Measurements from ENCODE around the gene PHTF1.

Gene PHTF1

GRCh38 chr1:113779542-113779941 lies 20.3 kb upstream of the PHTF1 start:
- TF ChIP-seq FOXP2 (optimal IDR thresholded peaks at IDR 0.05; ENCODE audit: borderline replicate concordance, extremely low read depth, extremely low read length, insufficient read depth) (no peak), POLR2AphosphoS5 (IDR thresholded peaks at IDR 0.05; ENCODE audit: low read depth, low read length) (no peak), SIN3A (IDR thresholded peaks at IDR 0.05; ENCODE audit: borderline replicate concordance, insufficient read depth, low read length) (no peak), TAF1 (IDR thresholded peaks at IDR 0.05; ENCODE audit: borderline replicate concordance, insufficient read depth, low read length) (no peak), REST (IDR thresholded peaks at IDR 0.05; ENCODE audit: insufficient read depth in 1 of 2, low read depth in 2 of 2, low read length in 2 of 2) (no peak)

- no peak for TF ChIP-seq TAF1 (IDR thresholded peaks at IDR 0.05; ENCODE audit: borderline replicate concordance, insufficient read depth, low read length)
- TF ChIP-seq POLR2AphosphoS5 (IDR thresholded peaks at IDR 0.05; ENCODE audit: low read depth, low read length) = no peak
- no peak for TF ChIP-seq REST (IDR thresholded peaks at IDR 0.05; ENCODE audit: insufficient read depth in 1 of 2, low read depth in 2 of 2, low read length in 2 of 2)
- no peak for TF ChIP-seq FOXP2 (optimal IDR thresholded peaks at IDR 0.05; ENCODE audit: borderline replicate concordance, extremely low read depth, extremely low read length, insufficient read depth)
- TF ChIP-seq SIN3A (IDR thresholded peaks at IDR 0.05; ENCODE audit: borderline replicate concordance, insufficient read depth, low read length) = no peak
Observed at GRCh38 chr1:113777561-113777960, 18.3 kb upstream of the PHTF1 start.

- TF ChIP-seq REST (IDR thresholded peaks at IDR 0.05; ENCODE audit: insufficient read depth in 1 of 2, low read depth in 2 of 2, low read length in 2 of 2) = no peak
- no peak for TF ChIP-seq FOXP2 (optimal IDR thresholded peaks at IDR 0.05; ENCODE audit: borderline replicate concordance, extremely low read depth, extremely low read length, insufficient read depth)
- TF ChIP-seq TAF1 (IDR thresholded peaks at IDR 0.05; ENCODE audit: borderline replicate concordance, insufficient read depth, low read length) = no peak
- no peak for TF ChIP-seq SIN3A (IDR thresholded peaks at IDR 0.05; ENCODE audit: borderline replicate concordance, insufficient read depth, low read length)
- no peak for TF ChIP-seq POLR2AphosphoS5 (IDR thresholded peaks at IDR 0.05; ENCODE audit: low read depth, low read length)
Observed at GRCh38 chr1:113770031-113770430, 10.7 kb upstream of the PHTF1 start.

- TF ChIP-seq TAF1 (IDR thresholded peaks at IDR 0.05; ENCODE audit: borderline replicate concordance, insufficient read depth, low read length) (no peak), REST (IDR thresholded peaks at IDR 0.05; ENCODE audit: insufficient read depth in 1 of 2, low read depth in 2 of 2, low read length in 2 of 2) (no peak), POLR2AphosphoS5 (IDR thresholded peaks at IDR 0.05; ENCODE audit: low read depth, low read length) (no peak), FOXP2 (optimal IDR thresholded peaks at IDR 0.05; ENCODE audit: borderline replicate concordance, extremely low read depth, extremely low read length, insufficient read depth) (no peak), SIN3A (IDR thresholded peaks at IDR 0.05; ENCODE audit: borderline replicate concordance, insufficient read depth, low read length) (no peak)
Observed at GRCh38 chr1:113769601-113769970, 10.3 kb upstream of the PHTF1 start.
